Measurements from ENCODE around the gene RXRA. TPM values are rescaled to one million over a fixed set of nuclear protein-coding genes. Genes with fewer than 3 reads are reported as not detected.

RXRA gene
- total RNA-seq, 3 donors from 2014 or later = 31.0 to 63.0 (median 31.5) TPM

DNA sequence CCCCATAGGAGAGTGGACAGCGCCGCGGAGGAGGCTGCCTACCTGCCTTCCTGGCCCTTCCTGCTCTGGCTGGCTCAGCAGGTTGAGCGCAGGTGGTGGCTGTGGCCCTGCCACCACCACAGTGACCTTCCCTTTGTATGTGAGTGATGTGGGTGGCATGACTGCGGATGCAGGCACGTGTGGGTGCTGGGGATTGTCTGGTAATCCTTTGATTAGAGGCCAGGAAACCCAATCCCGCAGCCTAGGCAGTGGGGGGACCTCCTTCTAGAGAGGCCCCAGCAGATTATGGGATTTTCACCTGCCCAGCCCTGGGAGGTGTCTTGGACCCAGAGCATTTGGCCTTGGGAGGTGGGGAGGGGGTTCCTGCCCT is 16.5 kb downstream of the RXRA start:
- no peak for DNase-seq (ENCODE audit: low spot score in 2 of 2)

DNA sequence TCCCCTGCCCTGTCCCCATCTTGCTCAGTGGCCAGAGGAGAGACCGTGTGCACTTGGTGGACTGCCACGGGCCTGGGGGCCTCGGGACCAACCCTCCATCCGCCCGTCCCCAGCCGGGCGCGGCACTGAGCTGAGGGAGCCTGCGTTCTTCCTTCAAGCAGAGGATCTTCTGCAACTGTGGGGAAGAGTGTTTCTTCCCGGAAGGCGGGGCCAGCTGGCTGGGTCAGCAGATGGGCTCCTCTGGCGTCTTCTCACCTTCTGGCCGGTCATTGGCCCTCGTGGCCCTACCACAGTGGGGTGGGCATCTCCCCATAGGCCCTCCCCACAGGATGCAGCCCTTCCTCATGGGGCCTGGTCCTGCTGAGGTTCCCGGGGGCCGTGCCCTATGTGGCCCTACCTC is 17.4 kb downstream of the RXRA start:
- intact Hi-C loops (cut with DNase I; ENCODE audit: low total_unique reads) = no loop called here
- no peak overlapping the region for H3K4me3 ChIP-seq
- H3K27ac ChIP-seq = peak overlapping the region; percentile 17 to 52
- peaks cover 14 to 49% of the 10 kb centered on the region in 2 donors for H3K4me1 ChIP-seq
- TF ChIP-seq, protein P1, sequence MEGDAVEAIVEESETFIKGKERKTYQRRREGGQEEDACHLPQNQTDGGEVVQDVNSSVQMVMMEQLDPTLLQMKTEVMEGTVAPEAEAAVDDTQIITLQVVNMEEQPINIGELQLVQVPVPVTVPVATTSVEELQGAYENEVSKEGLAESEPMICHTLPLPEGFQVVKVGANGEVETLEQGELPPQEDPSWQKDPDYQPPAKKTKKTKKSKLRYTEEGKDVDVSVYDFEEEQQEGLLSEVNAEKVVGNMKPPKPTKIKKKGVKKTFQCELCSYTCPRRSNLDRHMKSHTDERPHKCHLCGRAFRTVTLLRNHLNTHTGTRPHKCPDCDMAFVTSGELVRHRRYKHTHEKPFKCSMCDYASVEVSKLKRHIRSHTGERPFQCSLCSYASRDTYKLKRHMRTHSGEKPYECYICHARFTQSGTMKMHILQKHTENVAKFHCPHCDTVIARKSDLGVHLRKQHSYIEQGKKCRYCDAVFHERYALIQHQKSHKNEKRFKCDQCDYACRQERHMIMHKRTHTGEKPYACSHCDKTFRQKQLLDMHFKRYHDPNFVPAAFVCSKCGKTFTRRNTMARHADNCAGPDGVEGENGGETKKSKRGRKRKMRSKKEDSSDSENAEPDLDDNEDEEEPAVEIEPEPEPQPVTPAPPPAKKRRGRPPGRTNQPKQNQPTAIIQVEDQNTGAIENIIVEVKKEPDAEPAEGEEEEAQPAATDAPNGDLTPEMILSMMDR (IDR thresholded peaks at IDR 0.05) = no peak
- no peak for TF ChIP-seq POLR2AphosphoS5 (IDR thresholded peaks at IDR 0.05)
- no peak for TF ChIP-seq POLR2A (IDR thresholded peaks at IDR 0.05)
- DNase-seq (ENCODE audit: low spot score in 2 of 2) = no peak
- no peaks in the 10 kb centered on the region for H3K9me3 ChIP-seq
- no peaks in the 10 kb centered on the region for H3K27me3 ChIP-seq
- no peaks in the 10 kb centered on the region for H3K36me3 ChIP-seq

More for the DNA sequence above, 16.5 kb downstream of the RXRA start:
- intact Hi-C loops (cut with DNase I; ENCODE audit: low total_unique reads) = no loop called here
- Histone ChIP-seq H3K27ac (peak overlapping the region in 1 of 2 donors; percentile 78), H3K4me3 (no peak overlapping the region), H3K27me3 (no peaks in the 10 kb centered on the region), H3K36me3 (no peaks in the 10 kb centered on the region), H3K9me3 (no peaks in the 10 kb centered on the region), H3K4me1 (peaks cover 19 to 55% of the 10 kb centered on the region in 2 donors)
- TF ChIP-seq POLR2AphosphoS5 (IDR thresholded peaks at IDR 0.05) = no peak
- TF ChIP-seq POLR2A (IDR thresholded peaks at IDR 0.05) = no peak
- TF ChIP-seq, protein P1 (IDR thresholded peaks at IDR 0.05) = no peak

DNA sequence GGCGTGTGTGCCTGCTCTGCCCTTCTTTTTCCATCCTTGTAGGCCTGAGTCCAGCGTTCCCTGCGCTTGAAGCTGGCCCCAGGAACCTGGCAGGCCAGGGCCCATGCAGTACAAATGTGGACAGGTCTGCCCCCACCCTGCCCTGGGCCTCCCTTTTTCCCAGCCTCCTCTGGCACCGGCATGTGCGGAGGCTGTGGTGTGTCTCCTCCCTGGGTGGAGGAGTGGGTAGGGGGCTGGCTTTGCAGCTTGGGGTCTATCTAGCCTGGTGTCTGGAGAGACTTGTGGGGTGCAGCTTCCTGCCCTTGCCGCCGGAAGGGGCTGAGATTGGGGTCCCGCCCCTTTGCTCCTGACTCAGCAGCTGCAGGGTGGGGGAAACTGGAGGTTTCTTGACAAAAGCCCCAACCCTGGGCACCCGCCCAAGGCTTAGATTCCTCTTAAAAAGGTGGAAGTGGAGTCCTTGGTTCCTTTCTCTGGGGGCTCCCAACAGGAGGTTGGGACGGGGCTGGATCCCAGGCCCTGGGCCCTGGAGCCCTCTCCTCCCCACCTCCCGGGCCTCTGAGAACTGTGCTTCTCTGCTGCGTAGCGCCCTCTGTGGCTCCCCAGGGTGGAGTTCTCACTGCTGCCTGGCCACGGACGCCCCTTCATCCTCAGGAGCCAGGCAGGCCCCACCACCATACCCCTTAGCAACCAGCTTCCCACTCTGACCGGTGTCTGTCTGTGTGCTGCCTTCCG is 18.0 kb downstream of the RXRA start:
- Histone ChIP-seq H3K4me3 (peak overlapping the region in 1 of 3 donors; percentile 19), H3K27me3 (no peaks in the 10 kb centered on the region), H3K36me3 (no peaks in the 10 kb centered on the region), H3K27ac (peak overlapping the region; percentile 17 to 52), H3K4me1 (peaks cover 12 to 49% of the 10 kb centered on the region in 2 donors), H3K9me3 (no peaks in the 10 kb centered on the region)
- intact Hi-C loops (cut with DNase I; ENCODE audit: low total_unique reads) = no loop called here
- TF ChIP-seq POLR2A (IDR thresholded peaks at IDR 0.05) = no peak
- TF ChIP-seq, protein P1 (IDR thresholded peaks at IDR 0.05) = no peak
- no peak for TF ChIP-seq POLR2AphosphoS5 (IDR thresholded peaks at IDR 0.05)
- DNase-seq (ENCODE audit: low spot score in 2 of 2) = no peak

DNA sequence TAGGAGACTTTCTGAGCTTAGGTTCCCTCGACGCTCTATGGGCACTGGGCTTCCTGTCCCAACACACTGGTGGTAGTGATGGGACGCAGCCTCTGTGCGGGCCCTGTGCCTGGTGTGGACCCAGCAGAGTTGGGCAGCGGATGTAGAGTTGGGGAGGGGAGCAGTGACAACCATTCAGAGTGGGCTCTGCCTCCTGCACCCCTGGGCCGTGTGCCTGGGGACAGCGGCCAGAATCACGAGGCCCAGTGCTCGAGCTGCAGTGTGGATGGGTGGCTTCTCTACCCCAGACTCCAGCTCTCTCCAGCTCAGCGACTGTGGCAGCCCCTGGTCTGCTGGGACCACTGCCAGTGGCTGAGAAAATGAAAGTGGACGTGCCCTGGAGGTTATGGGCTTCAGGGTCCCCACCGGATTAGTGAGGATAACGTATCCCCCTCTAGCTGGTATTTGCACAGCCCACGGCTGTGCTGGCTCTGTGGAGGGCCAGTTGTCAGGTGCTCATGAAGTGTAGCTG is 18.6 kb downstream of the RXRA start:
- Histone ChIP-seq H3K36me3 (no peaks in the 10 kb centered on the region), H3K4me3 (peak overlapping the region in 1 of 3 donors; percentile 19), H3K27ac (peak overlapping the region in 1 of 2 donors; percentile 52), H3K9me3 (no peaks in the 10 kb centered on the region), H3K4me1 (peaks cover 12 to 47% of the 10 kb centered on the region in 2 donors), H3K27me3 (no peaks in the 10 kb centered on the region)
- intact Hi-C loops (cut with DNase I; ENCODE audit: low total_unique reads) = no loop called here
- DNase-seq (ENCODE audit: low spot score in 2 of 2) = no peak
- no peak for TF ChIP-seq POLR2A (IDR thresholded peaks at IDR 0.05)
- TF ChIP-seq, protein P1 (IDR thresholded peaks at IDR 0.05) = no peak
- TF ChIP-seq POLR2AphosphoS5 (IDR thresholded peaks at IDR 0.05) = no peak

DNA sequence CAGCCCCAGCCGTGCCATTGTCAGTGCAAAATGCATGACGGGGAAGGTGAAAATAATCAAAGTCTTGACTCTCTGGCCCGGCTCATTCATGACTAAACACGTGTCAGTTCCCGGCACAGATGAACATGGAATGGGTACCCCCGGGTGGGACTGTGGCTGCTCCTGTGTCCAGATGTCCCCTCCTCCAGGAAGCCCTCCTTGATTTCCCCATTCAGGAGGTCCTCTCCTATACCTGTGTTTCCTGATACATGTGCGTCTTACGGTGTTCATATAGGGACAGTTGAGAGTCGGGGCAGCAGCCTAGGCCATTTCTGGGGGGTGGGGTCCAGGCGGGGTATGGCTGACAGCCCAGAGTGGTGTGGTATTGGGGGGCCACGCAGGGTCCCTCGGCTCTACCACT is 19.5 kb downstream of the RXRA start:
- Histone ChIP-seq H3K4me1 (peaks cover 13 to 40% of the 10 kb centered on the region in 2 donors), H3K27me3 (no peaks in the 10 kb centered on the region), H3K27ac (peak overlapping the region in 1 of 2 donors; percentile 61), H3K9me3 (no peaks in the 10 kb centered on the region), H3K36me3 (no peaks in the 10 kb centered on the region), H3K4me3 (no peak overlapping the region)
- intact Hi-C loops (cut with DNase I; ENCODE audit: low total_unique reads) = no loop called here
- no peak for DNase-seq (ENCODE audit: low spot score in 2 of 2)
- TF ChIP-seq POLR2AphosphoS5 (IDR thresholded peaks at IDR 0.05) (no peak), POLR2A (IDR thresholded peaks at IDR 0.05) (no peak)
- TF ChIP-seq, protein P1 (IDR thresholded peaks at IDR 0.05) = no peak
